ENCODE measurements around the gene STAB2. TPM values are rescaled to one million over a fixed set of nuclear protein-coding genes. Genes with fewer than 3 reads are reported as not detected.
A peak's percentile ranks its signal among the peaks of the same experiment; 100 is the strongest.

STAB2 gene
- total RNA-seq, 4 donors from 2014 or later, result 0.27 to 0.81 TPM; not detected in 2

- Histone ChIP-seq H3K9me3 (no peaks in the 10 kb centered on the region), H3K27ac (no peak overlapping the region), H3K4me3 (no peak overlapping the region), H3K27me3 (no peaks in the 10 kb centered on the region), H3K36me3 (peaks cover 6 to 100% of the 10 kb centered on the region in 2 donors), H3K4me1 (peaks cover 0 to 8% (median 0%) of the 10 kb centered on the region in 3 donors)
- ATAC-seq, result no peak
- TF ChIP-seq CTCF (IDR thresholded peaks at IDR 0.05) (no peak), EP300 (IDR thresholded peaks at IDR 0.05) (no peak), POLR2A (IDR thresholded peaks at IDR 0.05) (no peak), POLR2AphosphoS5 (IDR thresholded peaks at IDR 0.05) (no peak)
- WGBS, 2 donors (ENCODE audit: low coverage in 1 of 2), result 14 to 66% methylated on average over 1 to 4 of the region's 7 CpGs
These were observed 192.5 kb downstream of the STAB2 start for GRCh38 chr12:103779410-103780092.

- TF ChIP-seq POLR2A (IDR thresholded peaks at IDR 0.05) (no peak), POLR2AphosphoS5 (IDR thresholded peaks at IDR 0.05) (no peak), CTCF (IDR thresholded peaks at IDR 0.05) (no peak), EP300 (IDR thresholded peaks at IDR 0.05) (no peak)
- WGBS, 2 donors (ENCODE audit: low coverage in 1 of 2), result 84 to 98% methylated on average over 4 of the region's 4 CpGs
- Histone ChIP-seq H3K27me3 (no peaks in the 10 kb centered on the region), H3K36me3 (peaks cover 9 to 100% of the 10 kb centered on the region in 2 donors), H3K4me3 (no peak overlapping the region), H3K9me3 (no peaks in the 10 kb centered on the region), H3K27ac (no peak overlapping the region), H3K4me1 (peaks cover 0 to 7% (median 0%) of the 10 kb centered on the region in 3 donors)
- ATAC-seq, result no peak
These were observed 193.0 kb downstream of the STAB2 start for GRCh38 chr12:103780093-103780440.

GRCh38 chr12:103780992-103781391, 193.9 kb downstream of the STAB2 start:
- H3K4me1 ChIP-seq, result peaks cover 0 to 7% (median 0%) of the 10 kb centered on the region in 3 donors
- ATAC-seq, result no peak
- WGBS, 2 donors (ENCODE audit: low coverage in 1 of 2), result 90 to 94% methylated on average over 2 to 3 of the region's 3 CpGs
- peaks cover 11 to 95% of the 10 kb centered on the region in 2 donors for H3K36me3 ChIP-seq
- no peaks in the 10 kb centered on the region for H3K27me3 ChIP-seq
- H3K27ac ChIP-seq, result no peak overlapping the region
- no peak overlapping the region for H3K4me3 ChIP-seq
- TF ChIP-seq POLR2AphosphoS5 (IDR thresholded peaks at IDR 0.05) (no peak), POLR2A (IDR thresholded peaks at IDR 0.05) (no peak), EP300 (IDR thresholded peaks at IDR 0.05) (no peak), CTCF (IDR thresholded peaks at IDR 0.05) (no peak)
- no peaks in the 10 kb centered on the region for H3K9me3 ChIP-seq

- no peaks in the 10 kb centered on the region for H3K27me3 ChIP-seq
- ATAC-seq, result no peak
- no peak overlapping the region for H3K4me3 ChIP-seq
- H3K4me1 ChIP-seq, result peaks cover 0 to 7% (median 0%) of the 10 kb centered on the region in 3 donors
- WGBS, 2 donors (ENCODE audit: low coverage in 1 of 2), result 100% methylated on average over 1 of the region's 3 CpGs; no CpG with 5 or more reads in 1 of the 2 donors
- peaks cover 11 to 94% of the 10 kb centered on the region in 2 donors for H3K36me3 ChIP-seq
- no peaks in the 10 kb centered on the region for H3K9me3 ChIP-seq
- no peak for TF ChIP-seq EP300 (IDR thresholded peaks at IDR 0.05)
- H3K27ac ChIP-seq, result no peak overlapping the region
These were observed 195.3 kb downstream of the STAB2 start for GRCh38 chr12:103782399-103782798.

GRCh38 chr12:103783744-103784664, 196.9 kb downstream of the STAB2 start:
- peaks cover 8 to 93% of the 10 kb centered on the region in 2 donors for H3K36me3 ChIP-seq
- WGBS, 2 donors (ENCODE audit: low coverage in 1 of 2), result 68% methylated on average over 3 to 4 of the region's 5 CpGs
- TF ChIP-seq POLR2AphosphoS5 (IDR thresholded peaks at IDR 0.05) (no peak), CTCF (IDR thresholded peaks at IDR 0.05) (no peak), POLR2A (IDR thresholded peaks at IDR 0.05) (no peak), EP300 (IDR thresholded peaks at IDR 0.05) (no peak)
- no peaks in the 10 kb centered on the region for H3K9me3 ChIP-seq
- no peak for ATAC-seq
- H3K4me1 ChIP-seq, result peaks cover 0 to 7% (median 0%) of the 10 kb centered on the region in 3 donors
- H3K4me3 ChIP-seq, result no peak overlapping the region
- H3K27ac ChIP-seq, result peak overlapping the region in 1 of 4 donors; percentile 36
- H3K27me3 ChIP-seq, result no peaks in the 10 kb centered on the region

All from gastroesophageal sphincter (tissue), 4 donors.